Measurements from ENCODE around the gene NTN5. TPM values are rescaled to one million over a fixed set of nuclear protein-coding genes. Genes with fewer than 3 reads are reported as not detected.

NTN5 gene
- total and polyA plus RNA-seq, 2 experiments from 2014 or later: 0.52 to 0.94 TPM

DNA sequence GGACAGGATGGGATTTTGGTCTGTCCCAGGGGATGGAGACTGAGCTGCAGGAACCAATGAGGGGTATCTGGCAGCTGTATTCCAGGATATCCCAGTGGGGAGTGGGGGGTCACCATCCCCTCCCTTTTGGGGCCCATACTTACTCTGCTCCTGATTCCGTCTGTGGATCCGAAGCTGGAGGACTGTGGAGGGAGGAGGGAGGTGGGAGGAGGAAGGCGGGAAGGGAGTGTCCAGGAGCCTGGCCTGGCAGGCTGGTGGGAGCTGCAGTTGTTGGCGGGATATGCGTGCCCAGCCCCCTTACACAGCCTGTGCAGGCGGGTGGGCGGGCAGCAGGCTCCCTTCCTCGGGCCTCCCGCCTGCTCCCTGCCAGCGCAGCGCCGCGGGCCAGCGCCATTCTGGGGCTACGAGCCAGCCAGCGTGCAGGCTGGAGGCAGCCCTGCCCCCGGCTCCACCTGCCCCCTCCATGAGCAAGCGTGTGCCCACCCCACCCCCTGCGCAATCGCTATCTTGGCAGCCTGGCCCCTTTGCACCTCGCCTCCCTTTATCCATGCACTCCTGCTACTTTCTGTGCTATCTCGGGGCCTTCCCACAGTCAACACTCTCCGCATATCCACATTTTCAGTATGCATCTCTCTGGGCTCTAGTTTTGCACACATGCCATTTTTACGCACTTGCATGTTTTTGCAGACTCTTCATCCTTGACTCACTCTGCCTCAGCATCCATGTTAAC, 43.9 kb upstream of the NTN5 start:
- H3K4me3 ChIP-seq: peak overlapping the region; percentile 57
- H3K27ac Mint-ChIP-seq: no peak overlapping the region

More for the DNA sequence above, 43.9 kb upstream of the NTN5 start:
- Histone ChIP-seq H4K20me1 (replicated peaks; ENCODE audit: insufficient read depth) (no peaks in the 10 kb centered on the region), H3K27ac (ENCODE audit: low read depth) (no peak overlapping the region), H3K36me3 (ENCODE audit: insufficient read depth) (no peaks in the 10 kb centered on the region), H3K4me2 (peak overlapping the region; percentile 86), H2AFZ (peak overlapping the region; percentile 90), H3F3A (replicated peaks; ENCODE audit: low read depth) (peaks cover 10% of the 10 kb centered on the region; the same call in 1 of the 2 replicates), H3K79me2 (replicated peaks; ENCODE audit: insufficient read depth) (no peaks in the 10 kb centered on the region), H3K9me2 (ENCODE audit: insufficient read depth) (no peaks in the 10 kb centered on the region), H3K4me1 (ENCODE audit: insufficient read depth) (peaks cover 44% of the 10 kb centered on the region), H3K27me3 (ENCODE audit: insufficient read depth) (no peaks in the 10 kb centered on the region)
- H3K4me3 Mint-ChIP-seq: peak overlapping the region; percentile 64
- TF ChIP-seq ETS1 (IDR thresholded peaks at IDR 0.05) (no peak), STAT1 (IDR thresholded peaks at IDR 0.05; ENCODE audit: unreplicated experiment) (no peak), CTCF (conservative IDR thresholded peaks at IDR 0.05; ENCODE audit: low read depth in 2 of 2) (no peak)
- TF ChIP-seq, protein P1, sequence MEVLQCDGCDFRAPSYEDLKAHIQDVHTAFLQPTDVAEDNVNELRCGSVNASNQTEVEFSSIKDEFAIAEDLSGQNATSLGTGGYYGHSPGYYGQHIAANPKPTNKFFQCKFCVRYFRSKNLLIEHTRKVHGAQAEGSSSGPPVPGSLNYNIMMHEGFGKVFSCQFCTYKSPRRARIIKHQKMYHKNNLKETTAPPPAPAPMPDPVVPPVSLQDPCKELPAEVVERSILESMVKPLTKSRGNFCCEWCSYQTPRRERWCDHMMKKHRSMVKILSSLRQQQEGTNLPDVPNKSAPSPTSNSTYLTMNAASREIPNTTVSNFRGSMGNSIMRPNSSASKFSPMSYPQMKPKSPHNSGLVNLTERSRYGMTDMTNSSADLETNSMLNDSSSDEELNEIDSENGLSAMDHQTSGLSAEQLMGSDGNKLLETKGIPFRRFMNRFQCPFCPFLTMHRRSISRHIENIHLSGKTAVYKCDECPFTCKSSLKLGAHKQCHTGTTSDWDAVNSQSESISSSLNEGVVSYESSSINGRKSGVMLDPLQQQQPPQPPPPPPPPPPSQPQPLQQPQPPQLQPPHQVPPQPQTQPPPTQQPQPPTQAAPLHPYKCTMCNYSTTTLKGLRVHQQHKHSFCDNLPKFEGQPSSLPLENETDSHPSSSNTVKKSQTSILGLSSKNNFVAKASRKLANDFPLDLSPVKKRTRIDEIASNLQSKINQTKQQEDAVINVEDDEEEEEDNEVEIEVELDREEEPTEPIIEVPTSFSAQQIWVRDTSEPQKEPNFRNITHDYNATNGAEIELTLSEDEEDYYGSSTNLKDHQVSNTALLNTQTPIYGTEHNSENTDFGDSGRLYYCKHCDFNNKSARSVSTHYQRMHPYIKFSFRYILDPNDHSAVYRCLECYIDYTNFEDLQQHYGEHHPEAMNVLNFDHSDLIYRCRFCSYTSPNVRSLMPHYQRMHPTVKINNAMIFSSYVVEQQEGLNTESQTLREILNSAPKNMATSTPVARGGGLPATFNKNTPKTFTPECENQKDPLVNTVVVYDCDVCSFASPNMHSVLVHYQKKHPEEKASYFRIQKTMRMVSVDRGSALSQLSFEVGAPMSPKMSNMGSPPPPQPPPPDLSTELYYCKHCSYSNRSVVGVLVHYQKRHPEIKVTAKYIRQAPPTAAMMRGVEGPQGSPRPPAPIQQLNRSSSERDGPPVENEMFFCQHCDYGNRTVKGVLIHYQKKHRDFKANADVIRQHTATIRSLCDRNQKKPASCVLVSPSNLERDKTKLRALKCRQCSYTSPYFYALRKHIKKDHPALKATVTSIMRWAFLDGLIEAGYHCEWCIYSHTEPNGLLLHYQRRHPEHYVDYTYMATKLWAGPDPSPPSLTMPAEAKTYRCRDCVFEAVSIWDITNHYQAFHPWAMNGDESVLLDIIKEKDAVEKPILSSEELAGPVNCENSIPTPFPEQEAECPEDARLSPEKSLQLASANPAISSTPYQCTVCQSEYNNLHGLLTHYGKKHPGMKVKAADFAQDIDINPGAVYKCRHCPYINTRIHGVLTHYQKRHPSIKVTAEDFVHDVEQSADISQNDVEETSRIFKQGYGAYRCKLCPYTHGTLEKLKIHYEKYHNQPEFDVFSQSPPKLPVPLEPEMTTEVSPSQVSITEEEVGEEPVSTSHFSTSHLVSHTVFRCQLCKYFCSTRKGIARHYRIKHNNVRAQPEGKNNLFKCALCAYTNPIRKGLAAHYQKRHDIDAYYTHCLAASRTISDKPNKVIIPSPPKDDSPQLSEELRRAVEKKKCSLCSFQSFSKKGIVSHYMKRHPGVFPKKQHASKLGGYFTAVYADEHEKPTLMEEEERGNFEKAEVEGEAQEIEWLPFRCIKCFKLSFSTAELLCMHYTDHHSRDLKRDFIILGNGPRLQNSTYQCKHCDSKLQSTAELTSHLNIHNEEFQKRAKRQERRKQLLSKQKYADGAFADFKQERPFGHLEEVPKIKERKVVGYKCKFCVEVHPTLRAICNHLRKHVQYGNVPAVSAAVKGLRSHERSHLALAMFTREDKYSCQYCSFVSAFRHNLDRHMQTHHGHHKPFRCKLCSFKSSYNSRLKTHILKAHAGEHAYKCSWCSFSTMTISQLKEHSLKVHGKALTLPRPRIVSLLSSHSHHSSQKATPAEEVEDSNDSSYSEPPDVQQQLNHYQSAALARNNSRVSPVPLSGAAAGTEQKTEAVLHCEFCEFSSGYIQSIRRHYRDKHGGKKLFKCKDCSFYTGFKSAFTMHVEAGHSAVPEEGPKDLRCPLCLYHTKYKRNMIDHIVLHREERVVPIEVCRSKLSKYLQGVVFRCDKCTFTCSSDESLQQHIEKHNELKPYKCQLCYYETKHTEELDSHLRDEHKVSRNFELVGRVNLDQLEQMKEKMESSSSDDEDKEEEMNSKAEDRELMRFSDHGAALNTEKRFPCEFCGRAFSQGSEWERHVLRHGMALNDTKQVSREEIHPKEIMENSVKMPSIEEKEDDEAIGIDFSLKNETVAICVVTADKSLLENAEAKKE (CRISPR knock-in tag; IDR thresholded peaks at IDR 0.05): no peak
- H3K27me3 Mint-ChIP-seq (ENCODE audit: insufficient read depth, low read depth, poor library complexity): peaks cover 34% of the 10 kb centered on the region
- peaks cover 3% of the 10 kb centered on the region; the same call in 1 of the 3 replicates for H3K9me3 Mint-ChIP-seq
- ATAC-seq (peak; percentile 0; the same call in 2 of the 3 replicates), DNase-seq (ENCODE audit: low spot score) (peak; percentile 57)
- H3K36me3 Mint-ChIP-seq (ENCODE audit: low read depth): no peaks in the 10 kb centered on the region; the same call in 2 of the 3 replicates
- peaks cover 44% of the 10 kb centered on the region for H3K4me1 Mint-ChIP-seq
